Jurkat, Clone E6-1 (cell line): ENCODE results near the gene TSPAN15. TPM values are rescaled to one million over a fixed set of nuclear protein-coding genes. Genes with fewer than 3 reads are reported as not detected.

Experiments used
- DNase-seq: peaks from one replicate; pipeline ENCODE4 v3.0.0-alpha.2; 2011; ENCODE audit warnings: low read depth, low spot score
- H3K4me3 ChIP-seq: 2 replicates; pipeline ENCODE4 v1.5.1; 2011; ENCODE audit warnings: mild to moderate bottlenecking, low read length, control low read depth, moderate library complexity
- polyA plus RNA-seq: library from polyadenylated mRNA; unstranded; fragments of >200 nt; gene quantifications from one replicate; pipeline ENCODE4 v1.2.1, GENCODE V29; 2012; ENCODE audit warnings: missing spikeins; ENCODE audit not compliant: insufficient read length, insufficient read depth

TSPAN15 gene
- polyA plus RNA-seq, result 21.3 TPM

DNA sequence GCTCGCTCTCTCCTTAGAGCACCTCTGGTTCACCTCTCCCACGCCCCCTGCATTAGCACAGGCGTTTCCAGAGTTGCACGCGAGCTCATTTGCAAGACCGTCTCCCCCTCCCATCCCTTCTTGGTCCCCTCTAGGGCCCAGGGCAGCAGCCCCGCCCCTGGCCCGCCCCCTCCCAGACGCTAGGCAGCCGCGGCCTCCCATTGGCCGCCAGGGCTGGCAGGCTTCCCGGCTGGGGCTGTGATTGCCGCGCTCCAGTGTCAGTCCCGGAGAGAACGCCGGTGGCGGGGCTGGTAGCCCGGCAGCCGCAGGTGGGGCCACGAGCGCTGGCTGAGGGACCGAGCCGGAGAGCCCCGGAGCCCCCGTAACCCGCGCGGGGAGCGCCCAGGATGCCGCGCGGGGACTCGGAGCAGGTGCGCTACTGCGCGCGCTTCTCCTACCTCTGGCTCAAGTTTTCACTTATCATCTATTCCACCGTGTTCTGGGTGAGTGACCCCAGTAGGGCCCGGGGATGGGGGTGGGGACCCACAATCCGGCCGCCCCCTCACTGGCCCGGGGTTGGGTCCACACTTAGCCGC, at the start of gene TSPAN15:
TSS of gene TSPAN15 (plus strand) at position 257 of the 575 bp plus-strand sequence. CDS start at position 387, 130 bp downstream.
- DNase-seq, result peak; percentile 85
- H3K4me3 ChIP-seq, result peak within 1 kb of the TSS; percentile 63

GRCh38 chr10:69402386-69402785, 48.9 kb upstream of the TSPAN15 start:
- DNase-seq, result no peak
- no peak overlapping the region for H3K4me3 ChIP-seq

GRCh38 chr10:69403066-69403465, 48.2 kb upstream of the TSPAN15 start:
- no peak for DNase-seq

GRCh38 chr10:69403519-69403918, 47.7 kb upstream of the TSPAN15 start:
- no peak for DNase-seq
- H3K4me3 ChIP-seq, result no peak overlapping the region

More at GRCh38 chr10:69403066-69403465, 48.2 kb upstream of the TSPAN15 start:
- H3K4me3 ChIP-seq, result no peak overlapping the region

DNA sequence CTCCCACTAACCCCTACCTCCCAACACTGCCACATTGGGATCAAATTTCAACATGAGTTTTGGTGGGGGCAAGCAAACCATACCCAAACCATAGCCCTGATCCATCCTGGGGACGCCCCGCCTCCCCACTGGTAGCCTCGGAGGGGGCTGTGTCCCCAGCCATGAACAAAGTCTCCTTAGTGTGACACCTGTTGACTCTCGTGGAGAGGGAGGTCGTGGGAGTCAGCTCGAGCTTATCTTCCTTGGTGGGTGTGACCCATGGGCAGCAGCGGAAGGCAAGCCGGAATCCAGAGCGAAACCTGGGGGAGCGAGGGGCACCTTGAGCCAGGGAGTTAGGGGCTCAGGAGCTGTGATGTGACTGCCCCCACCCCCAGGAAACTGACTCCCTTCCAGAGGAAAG, 46.5 kb upstream of the TSPAN15 start:
- DNase-seq, result no peak
- no peak overlapping the region for H3K4me3 ChIP-seq

GRCh38 chr10:69405221-69405620, 46.0 kb upstream of the TSPAN15 start:
- H3K4me3 ChIP-seq, result no peak overlapping the region
- DNase-seq, result no peak

- H3K4me3 ChIP-seq, result no peak overlapping the region
- no peak for DNase-seq
Measured at GRCh38 chr10:69406302-69406811, 44.9 kb upstream of the TSPAN15 start.

DNA sequence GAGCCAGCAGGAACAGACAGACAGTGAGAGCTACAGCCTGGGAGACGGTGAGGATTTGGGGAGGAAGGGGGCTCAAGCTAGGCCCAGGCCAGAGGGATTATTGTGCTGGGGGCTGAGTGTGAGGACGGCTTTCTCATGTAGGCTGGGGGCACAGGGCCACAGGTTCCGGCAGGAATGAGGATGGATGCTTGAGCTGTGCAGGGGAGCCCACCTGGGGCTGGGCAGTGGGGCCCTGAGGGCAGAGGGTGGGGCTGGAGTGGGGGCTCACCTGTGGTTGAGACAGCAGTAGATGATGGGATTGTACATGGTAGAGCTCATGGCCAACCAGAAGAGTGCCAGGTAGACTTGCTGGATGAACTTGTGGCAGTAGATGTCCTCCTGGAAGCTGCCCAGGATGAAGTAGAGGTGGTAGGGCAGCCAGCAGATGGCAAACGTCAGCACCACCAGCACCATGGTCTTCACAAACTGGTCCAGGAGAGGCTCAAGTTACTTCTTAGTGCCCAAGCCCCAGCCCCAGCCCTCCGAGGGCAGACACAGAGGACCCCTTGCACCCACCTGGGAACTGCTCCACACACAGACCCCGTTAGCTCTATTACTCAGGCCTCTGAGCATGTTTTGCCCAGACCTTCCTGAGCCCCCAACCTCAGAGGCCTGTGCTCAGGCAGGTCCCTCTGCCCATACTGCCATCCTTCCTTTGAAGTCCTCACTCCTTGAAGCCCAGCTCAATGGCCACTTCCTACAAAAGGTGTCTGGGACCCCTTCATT, 44.3 kb upstream of the TSPAN15 start:
- H3K4me3 ChIP-seq, result no peak overlapping the region
- no peak for DNase-seq

DNA sequence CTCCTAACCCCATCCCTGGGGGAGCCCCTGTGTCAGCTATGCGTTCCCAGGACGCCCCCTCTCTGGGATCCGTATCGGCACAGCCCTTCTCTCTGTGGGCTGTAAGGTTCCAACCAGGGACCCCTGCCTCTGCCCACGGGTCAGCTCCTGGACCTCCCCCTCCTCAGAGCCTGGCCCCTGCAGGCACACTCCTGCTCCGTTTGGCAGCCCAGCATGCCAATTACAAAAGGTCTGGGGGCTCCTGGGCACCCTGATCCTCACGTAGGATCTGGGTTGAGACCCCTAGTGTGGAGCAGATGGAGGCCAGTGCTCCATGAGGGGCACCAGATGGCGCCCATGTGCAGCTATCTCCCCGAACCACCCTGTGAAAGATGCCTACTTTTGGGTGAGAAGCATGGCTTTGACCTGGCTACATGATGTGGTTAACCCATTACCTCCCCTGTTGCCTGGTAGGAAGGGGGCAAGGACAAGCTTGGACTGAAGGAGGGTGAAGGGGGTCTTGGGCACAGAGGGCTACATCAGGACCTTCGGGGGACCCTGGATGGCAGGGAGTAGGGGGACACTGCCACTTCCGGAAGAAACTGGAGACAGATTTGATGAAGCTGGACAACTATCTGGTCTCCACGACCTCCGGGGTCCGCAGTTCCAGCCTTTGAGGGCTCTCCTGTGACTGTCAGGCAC, 43.5 kb upstream of the TSPAN15 start:
- H3K4me3 ChIP-seq, result no peak overlapping the region
- DNase-seq, result peak; percentile 60

DNA sequence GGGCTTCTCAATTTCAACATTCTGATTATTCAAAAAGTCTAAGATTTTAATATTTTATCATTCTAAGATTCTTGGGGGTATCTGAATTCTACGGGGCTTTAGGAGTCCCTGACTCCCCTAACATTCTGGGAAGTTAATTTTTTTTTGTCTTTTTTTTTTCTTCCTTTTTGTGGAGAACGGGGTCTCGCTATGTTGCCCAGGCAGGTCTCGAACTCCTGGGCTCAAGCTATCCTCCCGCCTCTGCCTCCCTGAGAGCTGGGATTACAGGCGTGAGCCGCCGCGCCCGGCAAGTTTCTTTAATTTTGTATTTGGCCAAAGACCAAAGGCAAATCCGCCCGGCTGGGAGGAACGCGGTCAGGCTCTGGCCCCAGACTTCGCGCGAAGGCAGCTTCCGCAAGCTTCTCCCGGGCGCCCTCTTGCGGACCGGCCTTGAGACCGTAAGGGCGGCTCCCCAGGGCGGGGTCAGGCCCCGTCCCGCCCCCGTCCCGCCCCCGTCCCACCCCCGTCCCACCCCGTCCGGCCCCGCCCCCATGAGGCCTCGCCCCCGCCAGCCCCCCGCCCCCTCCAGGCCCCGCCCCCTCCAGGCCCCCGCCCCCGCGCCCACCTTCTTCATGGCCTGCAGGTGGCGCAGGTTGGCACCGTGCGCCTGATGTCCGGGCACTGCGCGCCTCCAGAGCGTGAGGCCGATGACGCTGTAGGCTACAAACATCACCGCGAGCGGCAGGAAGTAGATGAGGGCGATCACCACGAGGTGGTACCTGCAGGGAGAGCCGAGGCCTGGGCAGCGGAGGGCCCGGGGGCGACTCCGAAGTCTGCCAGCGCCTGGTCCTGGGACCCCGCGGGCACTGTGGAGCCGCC, 42.7 kb upstream of the TSPAN15 start:
- peak; percentile 81 for DNase-seq
- peak overlapping the region; percentile 23 for H3K4me3 ChIP-seq

- H3K4me3 ChIP-seq, result peak overlapping the region; percentile 11; the same call in 1 of the 2 replicates
- no peak for DNase-seq
Measured at GRCh38 chr10:69409176-69409495, 42.1 kb upstream of the TSPAN15 start.

DNA sequence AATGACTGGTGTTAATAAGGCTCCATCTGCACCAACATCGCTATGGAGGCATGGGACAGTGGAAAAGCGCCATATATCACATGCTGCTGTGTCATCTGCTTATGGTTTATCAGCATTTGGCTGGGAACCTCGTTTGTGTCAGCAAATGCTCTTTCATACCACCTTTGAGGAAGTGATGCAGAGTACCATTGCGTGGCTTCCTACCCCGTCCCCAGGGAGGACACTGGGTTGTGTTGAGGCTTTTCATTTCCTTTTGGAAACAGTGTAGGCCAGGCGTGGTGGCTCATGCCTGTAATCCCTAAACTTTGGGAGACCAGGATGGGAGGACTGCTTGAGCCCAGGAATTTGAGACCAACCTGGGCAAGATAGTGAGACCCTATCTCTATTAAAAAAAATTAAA, 41.3 kb upstream of the TSPAN15 start:
- H3K4me3 ChIP-seq, result no peak overlapping the region

DNA sequence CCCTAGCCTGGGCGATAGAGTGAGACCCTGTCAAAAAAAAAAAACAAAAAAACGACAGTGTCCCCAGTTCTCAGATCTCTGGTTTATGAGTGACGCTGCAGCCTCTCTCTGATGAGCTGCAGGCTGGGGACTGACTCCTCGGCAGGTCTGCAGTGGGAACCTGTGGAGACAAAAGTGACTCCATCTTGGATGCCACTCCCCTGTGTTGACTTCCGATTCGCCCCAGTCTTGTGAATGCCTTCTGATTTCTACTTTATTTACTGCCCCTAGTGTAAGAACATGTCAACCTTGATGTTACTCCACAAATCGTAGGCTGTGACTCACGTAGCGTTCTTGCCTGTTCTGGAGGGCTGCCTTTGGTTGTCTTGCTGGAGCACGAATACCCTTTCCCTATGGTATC, 40.8 kb upstream of the TSPAN15 start:
- DNase-seq, result no peak
- H3K4me3 ChIP-seq, result no peak overlapping the region

More for the DNA sequence above, 41.3 kb upstream of the TSPAN15 start:
- no peak for DNase-seq

DNA sequence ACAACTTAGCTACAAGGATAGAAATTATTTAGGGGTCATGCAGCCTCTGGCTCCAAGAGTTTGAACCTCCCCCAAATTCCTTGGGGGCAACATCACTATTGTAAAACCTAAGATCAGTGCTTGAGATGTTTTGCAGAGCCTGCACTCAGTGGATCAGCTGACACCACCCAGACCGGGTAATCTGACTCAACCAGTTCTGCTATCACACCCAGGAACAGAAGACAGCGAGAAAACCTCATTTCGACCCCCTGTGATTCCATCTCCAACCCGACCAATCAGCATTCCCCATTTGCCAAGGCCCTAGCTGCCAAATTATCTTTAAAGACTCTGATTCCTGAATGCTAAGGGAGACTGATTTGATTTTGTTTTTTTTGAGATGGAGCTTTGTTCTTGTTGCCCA, 39.8 kb upstream of the TSPAN15 start:
- no peak overlapping the region for H3K4me3 ChIP-seq
- no peak for DNase-seq

DNA sequence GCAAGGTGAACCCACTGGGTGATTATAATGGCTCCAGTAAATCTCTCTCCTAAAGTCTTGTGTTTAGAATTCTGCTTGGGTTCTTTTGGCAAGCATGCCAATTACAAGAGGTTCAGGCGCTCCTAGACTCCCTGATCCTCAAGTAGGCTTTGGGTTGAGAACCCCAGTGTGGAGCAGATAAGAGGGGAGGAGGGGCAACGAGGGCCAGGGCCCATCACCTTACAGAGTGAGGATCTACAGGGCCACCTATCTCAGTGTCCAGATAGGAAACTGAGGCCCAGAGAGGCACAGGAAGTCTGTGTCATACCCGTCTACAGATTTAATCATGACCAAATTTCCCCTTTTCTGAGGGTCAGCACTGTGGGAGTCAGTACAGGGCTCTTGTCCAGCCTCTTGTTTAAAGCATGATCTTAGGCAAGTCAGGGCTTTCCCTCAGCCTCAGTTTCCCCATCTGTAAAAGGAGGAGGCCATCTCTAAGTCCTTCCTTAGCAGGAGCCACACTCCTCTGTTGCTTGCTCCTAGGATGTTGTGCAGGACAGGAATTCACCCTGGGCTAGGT, 39.0 kb upstream of the TSPAN15 start:
- H3K4me3 ChIP-seq, result no peak overlapping the region
- no peak for DNase-seq

DNA sequence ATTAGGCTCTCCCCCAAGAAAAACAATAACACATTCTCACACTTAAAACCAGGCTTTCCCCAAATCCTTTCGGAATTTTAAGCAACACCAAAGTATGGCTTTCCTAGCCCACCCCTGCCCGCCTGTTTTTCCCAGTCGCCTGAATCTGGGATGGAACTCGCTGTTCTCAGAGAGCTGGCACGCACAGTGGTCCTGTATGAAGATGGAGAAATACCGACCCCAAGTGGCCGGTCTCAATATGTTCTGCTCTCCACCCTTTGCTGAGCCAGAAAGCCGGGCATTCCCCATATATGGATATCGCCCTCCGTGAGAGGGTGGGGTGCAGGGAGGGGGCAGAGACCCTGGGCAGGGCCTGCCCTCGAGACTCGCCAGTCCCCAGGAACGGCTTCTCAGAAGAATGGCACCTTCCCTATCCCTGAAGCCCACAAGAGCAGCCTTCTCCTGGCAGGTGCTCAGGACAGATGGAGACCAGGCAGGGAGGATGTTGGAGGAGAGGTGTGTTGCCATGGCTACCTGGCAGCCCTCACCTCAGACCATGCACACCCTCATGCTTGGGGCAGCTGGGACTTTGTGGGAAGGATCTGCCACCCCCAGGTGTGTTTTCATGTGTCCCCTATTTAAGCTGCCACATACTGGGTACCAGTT, 37.9 kb upstream of the TSPAN15 start:
- H3K4me3 ChIP-seq, result no peak overlapping the region
- DNase-seq, result no peak

GRCh38 chr10:69414036-69415018, 36.9 kb upstream of the TSPAN15 start:
- DNase-seq, result no peak
- no peak overlapping the region for H3K4me3 ChIP-seq
